ENCODE data around the gene SPPL2A.

DNA sequence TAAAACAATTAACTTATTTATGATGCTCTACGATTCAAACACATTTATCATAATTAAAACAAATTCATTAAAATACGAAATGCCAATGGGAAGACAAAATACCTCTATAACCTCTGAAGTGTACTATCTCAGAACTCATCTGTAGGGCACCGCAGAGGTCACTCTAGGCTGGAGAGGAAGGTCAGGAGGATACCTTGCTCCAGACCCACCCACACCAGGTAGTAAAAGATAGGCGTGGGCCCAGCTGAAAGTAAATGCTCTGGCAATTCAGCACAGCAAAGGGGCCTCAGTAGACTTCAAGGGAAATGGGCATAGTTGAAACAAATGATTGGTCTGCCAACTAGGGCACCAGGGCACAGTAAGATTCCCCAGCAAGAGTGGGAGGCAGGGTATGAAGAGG, 26.0 kb upstream of the SPPL2A start:
- TF ChIP-seq SMC3 (IDR thresholded peaks at IDR 0.05; ENCODE audit: borderline replicate concordance, low read length) (no peak), YBX1 (IDR thresholded peaks at IDR 0.05) (no peak), POLR2A (IDR thresholded peaks at IDR 0.05; ENCODE audit: low read depth, low read length) (no peak)

All from GM12878 (cell line).